GM23338 (cell line): Measurements from ENCODE around the gene MCM3AP. TPM values are rescaled to one million over a fixed set of nuclear protein-coding genes. Genes with fewer than 3 reads are reported as not detected.

ENCODE experiments used
- ATAC-seq: fragments of 200-7000 bp; cut with Tn5 transposase; 3 replicates; pipeline ENCODE4 v1.9.1; 2020
- DNase-seq: peaks from one replicate; pipeline ENCODE4 v3.0.0-alpha.2; 2015; ENCODE audit warnings: low spot score
- H2AFZ ChIP-seq: fragments of 200-600 bp; sonication (generic); 2 replicates; pipeline ENCODE4 v1.8.0; 2016; ENCODE audit warnings: antibody characterized with exemption, mild to moderate bottlenecking, moderate library complexity
- H3F3A ChIP-seq: fragments of 200-600 bp; sonication (generic); replicated peaks from 2 replicates; pipeline ENCODE4 v1.8.0; 2017; ENCODE audit warnings: antibody characterized with exemption, mixed run types, low read depth
- H3K27ac ChIP-seq: fragments of 200-600 bp; sonication (generic); 2 replicates; pipeline ENCODE4 v1.6.1; 2016; ENCODE audit warnings: low read depth
- H3K27me3 ChIP-seq: fragments of 200-600 bp; sonication (generic); 2 replicates; pipeline ENCODE4 v1.8.0; 2016; ENCODE audit warnings: mild to moderate bottlenecking, mixed run types, moderate library complexity; ENCODE audit not compliant: insufficient read depth
- H3K36me3 ChIP-seq: fragments of 200-600 bp; sonication (generic); 2 replicates; pipeline ENCODE4 v1.8.0; 2016; ENCODE audit warnings: mild to moderate bottlenecking; ENCODE audit not compliant: insufficient read depth
- H3K4me1 ChIP-seq: fragments of 200-600 bp; sonication (generic); 2 replicates; pipeline ENCODE4 v1.8.0; 2016; ENCODE audit warnings: mild to moderate bottlenecking, moderate library complexity; ENCODE audit not compliant: insufficient read depth
- H3K4me2 ChIP-seq: fragments of 200-600 bp; sonication (generic); 2 replicates; pipeline ENCODE4 v1.7.1; 2017; ENCODE audit warnings: mixed run types
- H3K4me3 ChIP-seq: fragments of 200-600 bp; sonication (generic); 2 replicates; pipeline ENCODE4 v1.6.1; 2016; ENCODE audit warnings: mixed run types
- H3K79me2 ChIP-seq: fragments of 200-600 bp; sonication (generic); replicated peaks from 2 replicates; pipeline ENCODE4 v1.8.0; 2017; ENCODE audit warnings: mild to moderate bottlenecking; ENCODE audit not compliant: insufficient read depth
- H3K9me2 ChIP-seq: fragments of 200-600 bp; sonication (generic); 2 replicates; pipeline ENCODE4 v1.8.0; 2017; ENCODE audit not compliant: insufficient read depth
- H4K20me1 ChIP-seq: fragments of 200-600 bp; sonication (generic); replicated peaks from 2 replicates; pipeline ENCODE4 v1.8.0; 2017; ENCODE audit warnings: mild to moderate bottlenecking; ENCODE audit not compliant: insufficient read depth
- H3K27ac Mint-ChIP-seq: 2 replicates; pipeline ENCODE4 v1.8.0; 2020; ENCODE audit warnings: inconsistent platforms, mild to moderate bottlenecking, moderate library complexity, mixed read lengths
- H3K27me3 Mint-ChIP-seq: 3 replicates; pipeline ENCODE4 v1.8.0; 2022; ENCODE audit warnings: low read depth, mild to moderate bottlenecking, moderate library complexity, mixed read lengths, inconsistent platforms; ENCODE audit not compliant: insufficient read depth, poor library complexity
- H3K36me3 Mint-ChIP-seq: 3 replicates; pipeline ENCODE4 v1.8.0; 2021; ENCODE audit warnings: low read depth, mild to moderate bottlenecking, inconsistent platforms, moderate library complexity, mixed read lengths
- H3K4me1 Mint-ChIP-seq: 3 replicates; pipeline ENCODE4 v1.8.0; 2020; ENCODE audit warnings: mild to moderate bottlenecking, inconsistent platforms, mixed read lengths
- H3K4me3 Mint-ChIP-seq: 3 replicates; pipeline ENCODE4 v1.8.0; 2021; ENCODE audit warnings: moderate library complexity, mild to moderate bottlenecking, inconsistent platforms, mixed read lengths
- H3K9me3 Mint-ChIP-seq: 3 replicates; pipeline ENCODE4 v1.8.0; 2020; ENCODE audit warnings: moderate library complexity, mild to moderate bottlenecking, inconsistent platforms, mixed read lengths
- CREB1 ChIP-seq: fragments of 250-450 bp; sonication (Bioruptor Pico); IDR thresholded peaks from 2 replicates; pipeline ENCODE4 v1.5.0; 2020; ENCODE audit warnings: low read depth, mild to moderate bottlenecking, moderate library complexity
- STAT1 ChIP-seq: IDR thresholded peaks from one replicate; pipeline ENCODE4 v1.6.1; 2016; ENCODE audit warnings: antibody characterized with exemption; ENCODE audit not compliant: unreplicated experiment
- ZNF114 ChIP-seq: fragments of 250-450 bp; sonication (Bioruptor Pico); IDR thresholded peaks from 2 replicates; pipeline ENCODE4 v1.5.0; 2020; ENCODE audit warnings: mild to moderate bottlenecking, moderate library complexity
- polyA plus RNA-seq: library from polyadenylated mRNA; unstranded; fragments of >200 nt; fragmentation: Nextera tagmentation; extraction: Ambion mirVana; gene quantifications from 2 replicates; pipeline ENCODE4 v1.2.1, GENCODE V29; 2016
- total RNA-seq: library from RNA; depleted of rRNA; stranded (reverse); fragments of >200 nt; shearing (Covaris generic); gene quantifications from 2 replicates; pipeline ENCODE4 v1.2.3, GENCODE V29; 2014
- TF ChIP-seq, protein P1 (sequence below): fragments of 250-450 bp; sonication (Bioruptor Pico); IDR thresholded peaks from 2 replicates; pipeline ENCODE4 v1.5.0; 2020; ENCODE audit warnings: mild to moderate bottlenecking, moderate library complexity
- TF ChIP-seq, protein P2 (sequence below): IDR thresholded peaks from one replicate; pipeline ENCODE4 v1.6.1; 2018; ENCODE audit warnings: antibody characterized with exemption; ENCODE audit not compliant: unreplicated experiment
- TF ChIP-seq, protein P3 (sequence below): IDR thresholded peaks from 2 replicates; pipeline ENCODE4 v1.6.1; 2016; ENCODE audit warnings: antibody characterized with exemption

MCM3AP gene
- total and polyA plus RNA-seq, 2 experiments from 2014 or later = 39.2 to 123 TPM

DNA sequence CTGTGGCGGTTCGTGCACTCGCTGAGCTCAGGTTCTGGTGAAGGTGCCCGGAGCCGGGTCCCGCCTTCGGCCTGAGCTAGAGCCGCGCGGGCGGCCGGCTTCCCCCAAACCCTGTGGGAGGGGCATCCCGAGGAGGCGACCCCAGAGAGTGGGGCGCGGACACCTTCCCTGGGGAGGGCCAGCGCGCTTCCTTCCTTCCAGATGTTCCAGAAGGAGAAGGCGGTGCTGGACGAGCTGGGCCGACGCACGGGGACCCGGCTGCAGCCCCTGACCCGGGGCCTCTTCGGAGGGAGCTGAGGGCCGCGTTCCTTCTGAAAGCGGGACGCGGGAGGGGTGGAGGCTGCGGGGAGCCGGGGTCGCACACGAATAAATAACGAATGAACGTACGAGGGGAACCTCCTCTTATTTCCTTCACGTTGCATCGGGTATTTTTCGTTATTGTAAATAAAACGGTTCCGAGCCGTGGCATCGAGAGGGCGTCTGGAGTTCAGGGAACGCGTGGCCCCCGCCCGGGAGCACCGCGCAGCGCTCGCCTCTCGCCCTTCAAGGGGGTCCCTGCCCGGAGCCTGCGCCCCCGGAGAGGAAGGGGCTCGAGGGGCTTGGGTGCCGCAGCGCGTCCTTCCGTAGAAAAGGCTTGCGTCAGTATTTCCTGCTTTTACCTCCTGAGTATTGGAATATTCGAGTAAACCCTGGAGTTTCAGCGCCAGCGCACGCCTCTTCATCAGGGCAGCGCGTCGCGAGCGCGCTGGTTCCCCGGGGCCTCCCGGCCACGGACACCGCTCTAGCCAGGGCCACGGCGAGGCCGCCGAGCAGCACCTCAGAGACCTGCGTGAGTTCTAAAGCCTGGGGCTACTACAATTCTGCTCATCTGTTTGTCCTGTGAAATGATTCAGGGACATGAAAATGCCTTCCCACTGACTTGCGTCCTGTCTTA, 12.2 kb upstream of the MCM3AP start (continued):
- TF ChIP-seq, protein P1, sequence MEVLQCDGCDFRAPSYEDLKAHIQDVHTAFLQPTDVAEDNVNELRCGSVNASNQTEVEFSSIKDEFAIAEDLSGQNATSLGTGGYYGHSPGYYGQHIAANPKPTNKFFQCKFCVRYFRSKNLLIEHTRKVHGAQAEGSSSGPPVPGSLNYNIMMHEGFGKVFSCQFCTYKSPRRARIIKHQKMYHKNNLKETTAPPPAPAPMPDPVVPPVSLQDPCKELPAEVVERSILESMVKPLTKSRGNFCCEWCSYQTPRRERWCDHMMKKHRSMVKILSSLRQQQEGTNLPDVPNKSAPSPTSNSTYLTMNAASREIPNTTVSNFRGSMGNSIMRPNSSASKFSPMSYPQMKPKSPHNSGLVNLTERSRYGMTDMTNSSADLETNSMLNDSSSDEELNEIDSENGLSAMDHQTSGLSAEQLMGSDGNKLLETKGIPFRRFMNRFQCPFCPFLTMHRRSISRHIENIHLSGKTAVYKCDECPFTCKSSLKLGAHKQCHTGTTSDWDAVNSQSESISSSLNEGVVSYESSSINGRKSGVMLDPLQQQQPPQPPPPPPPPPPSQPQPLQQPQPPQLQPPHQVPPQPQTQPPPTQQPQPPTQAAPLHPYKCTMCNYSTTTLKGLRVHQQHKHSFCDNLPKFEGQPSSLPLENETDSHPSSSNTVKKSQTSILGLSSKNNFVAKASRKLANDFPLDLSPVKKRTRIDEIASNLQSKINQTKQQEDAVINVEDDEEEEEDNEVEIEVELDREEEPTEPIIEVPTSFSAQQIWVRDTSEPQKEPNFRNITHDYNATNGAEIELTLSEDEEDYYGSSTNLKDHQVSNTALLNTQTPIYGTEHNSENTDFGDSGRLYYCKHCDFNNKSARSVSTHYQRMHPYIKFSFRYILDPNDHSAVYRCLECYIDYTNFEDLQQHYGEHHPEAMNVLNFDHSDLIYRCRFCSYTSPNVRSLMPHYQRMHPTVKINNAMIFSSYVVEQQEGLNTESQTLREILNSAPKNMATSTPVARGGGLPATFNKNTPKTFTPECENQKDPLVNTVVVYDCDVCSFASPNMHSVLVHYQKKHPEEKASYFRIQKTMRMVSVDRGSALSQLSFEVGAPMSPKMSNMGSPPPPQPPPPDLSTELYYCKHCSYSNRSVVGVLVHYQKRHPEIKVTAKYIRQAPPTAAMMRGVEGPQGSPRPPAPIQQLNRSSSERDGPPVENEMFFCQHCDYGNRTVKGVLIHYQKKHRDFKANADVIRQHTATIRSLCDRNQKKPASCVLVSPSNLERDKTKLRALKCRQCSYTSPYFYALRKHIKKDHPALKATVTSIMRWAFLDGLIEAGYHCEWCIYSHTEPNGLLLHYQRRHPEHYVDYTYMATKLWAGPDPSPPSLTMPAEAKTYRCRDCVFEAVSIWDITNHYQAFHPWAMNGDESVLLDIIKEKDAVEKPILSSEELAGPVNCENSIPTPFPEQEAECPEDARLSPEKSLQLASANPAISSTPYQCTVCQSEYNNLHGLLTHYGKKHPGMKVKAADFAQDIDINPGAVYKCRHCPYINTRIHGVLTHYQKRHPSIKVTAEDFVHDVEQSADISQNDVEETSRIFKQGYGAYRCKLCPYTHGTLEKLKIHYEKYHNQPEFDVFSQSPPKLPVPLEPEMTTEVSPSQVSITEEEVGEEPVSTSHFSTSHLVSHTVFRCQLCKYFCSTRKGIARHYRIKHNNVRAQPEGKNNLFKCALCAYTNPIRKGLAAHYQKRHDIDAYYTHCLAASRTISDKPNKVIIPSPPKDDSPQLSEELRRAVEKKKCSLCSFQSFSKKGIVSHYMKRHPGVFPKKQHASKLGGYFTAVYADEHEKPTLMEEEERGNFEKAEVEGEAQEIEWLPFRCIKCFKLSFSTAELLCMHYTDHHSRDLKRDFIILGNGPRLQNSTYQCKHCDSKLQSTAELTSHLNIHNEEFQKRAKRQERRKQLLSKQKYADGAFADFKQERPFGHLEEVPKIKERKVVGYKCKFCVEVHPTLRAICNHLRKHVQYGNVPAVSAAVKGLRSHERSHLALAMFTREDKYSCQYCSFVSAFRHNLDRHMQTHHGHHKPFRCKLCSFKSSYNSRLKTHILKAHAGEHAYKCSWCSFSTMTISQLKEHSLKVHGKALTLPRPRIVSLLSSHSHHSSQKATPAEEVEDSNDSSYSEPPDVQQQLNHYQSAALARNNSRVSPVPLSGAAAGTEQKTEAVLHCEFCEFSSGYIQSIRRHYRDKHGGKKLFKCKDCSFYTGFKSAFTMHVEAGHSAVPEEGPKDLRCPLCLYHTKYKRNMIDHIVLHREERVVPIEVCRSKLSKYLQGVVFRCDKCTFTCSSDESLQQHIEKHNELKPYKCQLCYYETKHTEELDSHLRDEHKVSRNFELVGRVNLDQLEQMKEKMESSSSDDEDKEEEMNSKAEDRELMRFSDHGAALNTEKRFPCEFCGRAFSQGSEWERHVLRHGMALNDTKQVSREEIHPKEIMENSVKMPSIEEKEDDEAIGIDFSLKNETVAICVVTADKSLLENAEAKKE (CRISPR knock-in tag) = no peak

DNA sequence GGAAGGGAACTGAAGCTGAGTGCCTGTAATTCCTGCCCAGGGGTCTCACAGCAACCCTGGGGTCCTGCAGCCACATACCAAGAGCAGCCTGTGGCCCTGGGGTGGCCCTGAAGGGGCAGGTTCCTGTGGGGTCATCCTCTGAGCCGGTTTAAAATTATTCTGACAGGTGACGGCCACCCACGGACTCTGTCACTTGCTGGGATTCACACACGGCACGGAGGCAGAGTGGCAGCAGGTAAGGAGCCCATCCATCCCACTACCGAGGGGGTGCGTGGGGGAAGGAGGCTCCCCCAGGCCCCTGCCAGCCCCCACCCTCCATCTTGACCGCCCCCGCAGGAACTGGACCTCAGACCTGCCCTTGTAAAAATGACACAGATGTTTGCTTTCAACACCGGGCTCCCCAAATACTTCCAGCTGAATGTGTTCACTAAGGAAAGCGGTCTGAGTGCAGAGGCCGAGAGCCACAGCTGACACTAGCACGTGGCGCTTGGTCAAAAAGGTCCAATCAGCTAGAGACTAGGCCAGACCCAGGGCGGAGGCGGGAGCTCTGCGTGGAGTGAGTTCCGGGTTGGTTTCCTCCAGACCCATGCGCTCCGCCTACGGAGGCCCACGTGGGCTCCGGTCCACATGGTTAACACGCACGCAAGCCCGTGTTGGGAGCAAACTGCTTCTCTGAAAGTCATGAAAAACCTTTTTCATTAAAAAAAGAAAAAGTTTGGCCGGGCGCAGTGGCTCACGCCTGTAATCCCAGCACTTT, 10.8 kb upstream of the MCM3AP start:
- ATAC-seq (peak; percentile 38), DNase-seq (peak; percentile 59)
- Mint-ChIP-seq H3K27ac (no peak overlapping the region), H3K4me3 (no peak overlapping the region; the same call in 2 of the 3 replicates), H3K9me3 (peaks cover 16% of the 10 kb centered on the region; the same call in 2 of the 3 replicates), H3K36me3 (peaks cover 42% of the 10 kb centered on the region), H3K4me1 (peaks cover 16% of the 10 kb centered on the region), H3K27me3 (peaks cover 27% of the 10 kb centered on the region)
- Histone ChIP-seq H3K27ac (no peak overlapping the region), H3K9me2 (no peaks in the 10 kb centered on the region), H3K36me3 (peaks cover 6% of the 10 kb centered on the region; the same call in 1 of the 2 replicates), H3K4me3 (no peak overlapping the region), H3K79me2 (no peaks in the 10 kb centered on the region), H3K4me2 (no peak overlapping the region), H3K27me3 (peaks cover 8% of the 10 kb centered on the region), H3F3A (peaks cover 7% of the 10 kb centered on the region; the same call in 1 of the 2 replicates), H3K4me1 (no peaks in the 10 kb centered on the region; the same call in 1 of the 2 replicates), H2AFZ (no peak overlapping the region), H4K20me1 (peaks cover under 1% of the 10 kb centered on the region; the same call in 1 of the 2 replicates)
- TF ChIP-seq, protein P2, sequence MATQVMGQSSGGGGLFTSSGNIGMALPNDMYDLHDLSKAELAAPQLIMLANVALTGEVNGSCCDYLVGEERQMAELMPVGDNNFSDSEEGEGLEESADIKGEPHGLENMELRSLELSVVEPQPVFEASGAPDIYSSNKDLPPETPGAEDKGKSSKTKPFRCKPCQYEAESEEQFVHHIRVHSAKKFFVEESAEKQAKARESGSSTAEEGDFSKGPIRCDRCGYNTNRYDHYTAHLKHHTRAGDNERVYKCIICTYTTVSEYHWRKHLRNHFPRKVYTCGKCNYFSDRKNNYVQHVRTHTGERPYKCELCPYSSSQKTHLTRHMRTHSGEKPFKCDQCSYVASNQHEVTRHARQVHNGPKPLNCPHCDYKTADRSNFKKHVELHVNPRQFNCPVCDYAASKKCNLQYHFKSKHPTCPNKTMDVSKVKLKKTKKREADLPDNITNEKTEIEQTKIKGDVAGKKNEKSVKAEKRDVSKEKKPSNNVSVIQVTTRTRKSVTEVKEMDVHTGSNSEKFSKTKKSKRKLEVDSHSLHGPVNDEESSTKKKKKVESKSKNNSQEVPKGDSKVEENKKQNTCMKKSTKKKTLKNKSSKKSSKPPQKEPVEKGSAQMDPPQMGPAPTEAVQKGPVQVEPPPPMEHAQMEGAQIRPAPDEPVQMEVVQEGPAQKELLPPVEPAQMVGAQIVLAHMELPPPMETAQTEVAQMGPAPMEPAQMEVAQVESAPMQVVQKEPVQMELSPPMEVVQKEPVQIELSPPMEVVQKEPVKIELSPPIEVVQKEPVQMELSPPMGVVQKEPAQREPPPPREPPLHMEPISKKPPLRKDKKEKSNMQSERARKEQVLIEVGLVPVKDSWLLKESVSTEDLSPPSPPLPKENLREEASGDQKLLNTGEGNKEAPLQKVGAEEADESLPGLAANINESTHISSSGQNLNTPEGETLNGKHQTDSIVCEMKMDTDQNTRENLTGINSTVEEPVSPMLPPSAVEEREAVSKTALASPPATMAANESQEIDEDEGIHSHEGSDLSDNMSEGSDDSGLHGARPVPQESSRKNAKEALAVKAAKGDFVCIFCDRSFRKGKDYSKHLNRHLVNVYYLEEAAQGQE = no peak
- no peak for TF ChIP-seq CREB1
- TF ChIP-seq, protein P3, sequence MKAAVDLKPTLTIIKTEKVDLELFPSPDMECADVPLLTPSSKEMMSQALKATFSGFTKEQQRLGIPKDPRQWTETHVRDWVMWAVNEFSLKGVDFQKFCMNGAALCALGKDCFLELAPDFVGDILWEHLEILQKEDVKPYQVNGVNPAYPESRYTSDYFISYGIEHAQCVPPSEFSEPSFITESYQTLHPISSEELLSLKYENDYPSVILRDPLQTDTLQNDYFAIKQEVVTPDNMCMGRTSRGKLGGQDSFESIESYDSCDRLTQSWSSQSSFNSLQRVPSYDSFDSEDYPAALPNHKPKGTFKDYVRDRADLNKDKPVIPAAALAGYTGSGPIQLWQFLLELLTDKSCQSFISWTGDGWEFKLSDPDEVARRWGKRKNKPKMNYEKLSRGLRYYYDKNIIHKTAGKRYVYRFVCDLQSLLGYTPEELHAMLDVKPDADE = no peak
- no peak for TF ChIP-seq STAT1
- TF ChIP-seq ZNF114 = no peak
